ACHN (cell line): ENCODE results near the gene PRKRIP1.
"Not testable (repeated sequence)": the region's sequence is repeated elsewhere in the genome, so short reads cannot be mapped to it uniquely, and the experiment has no call there.

ENCODE experiments used
- DNase-seq: peaks from one replicate; pipeline ENCODE4 v3.0.0-alpha.2; 2015
- in situ Hi-C: cut with HindIII; loops from 2 replicates; pipeline ENCODE4 v1.10.0; 2017; ENCODE audit warnings: low sequenced_read_pairs, low pct_ligation_motif_present, low pct_unique_long_range_greater_than_20kb

Gene PRKRIP1

DNA sequence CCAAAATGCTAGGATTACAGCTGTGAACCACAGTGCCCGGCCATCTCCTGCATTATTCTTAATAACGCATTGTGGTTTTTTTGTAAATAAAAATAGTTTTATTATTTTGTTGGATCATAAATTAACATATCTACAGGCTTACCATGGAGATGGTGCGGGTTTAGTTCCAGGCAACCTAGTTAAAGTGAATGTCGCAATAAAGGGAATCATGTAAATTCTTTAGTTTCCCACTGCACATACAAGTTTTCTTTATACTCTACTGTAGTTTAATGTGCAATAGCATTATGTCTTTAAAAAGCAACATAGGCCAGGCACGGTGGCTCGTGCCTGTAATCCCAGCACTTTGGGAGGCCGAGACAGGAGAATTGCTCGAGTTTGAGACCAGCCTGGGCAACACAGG lies 2.4 kb downstream of the PRKRIP1 start:
- DNase-seq, result no peak
- in situ Hi-C loops, result no loop called here

DNA sequence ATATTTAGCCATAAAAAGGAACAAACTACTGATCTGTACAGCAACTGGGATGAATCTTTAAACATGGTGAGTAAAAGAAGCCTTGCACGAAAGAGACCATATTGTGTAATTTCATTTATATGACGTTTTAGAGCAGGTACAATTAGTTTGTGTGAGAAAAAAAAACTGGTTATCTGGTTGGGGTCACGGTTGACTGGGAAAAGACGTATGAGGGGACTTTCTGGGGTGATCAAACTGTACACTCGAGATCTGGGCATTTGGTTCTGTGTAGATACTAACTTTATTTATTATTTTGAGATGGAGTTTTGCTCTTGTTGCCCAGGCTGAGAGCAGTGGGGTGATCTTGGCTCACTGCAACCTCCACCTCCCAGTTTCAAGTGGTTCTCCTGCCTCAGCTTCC lies 4.2 kb downstream of the PRKRIP1 start:
- in situ Hi-C loops, result no loop called here
- no peak for DNase-seq

DNA sequence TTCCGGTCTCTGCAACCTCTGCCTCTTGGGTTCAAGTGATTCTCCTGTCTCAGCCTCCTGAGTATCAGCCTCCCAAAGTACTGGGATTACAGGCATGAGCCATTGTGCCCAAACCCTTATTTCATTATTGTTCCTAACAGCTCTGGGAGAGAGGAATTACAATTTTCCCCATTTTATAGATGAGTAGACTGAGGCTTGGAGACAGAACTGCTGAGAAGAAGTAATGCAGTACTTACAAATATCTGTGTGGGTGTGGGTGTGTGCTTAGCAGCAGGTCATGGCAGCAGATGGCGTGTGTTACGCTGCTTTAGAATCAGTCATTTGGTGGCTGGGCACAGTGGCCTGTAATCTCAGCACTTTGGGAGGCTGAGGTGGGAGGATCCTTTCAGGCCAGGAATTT lies 7.4 kb downstream of the PRKRIP1 start:
- in situ Hi-C loops, result no loop called here
- no peak for DNase-seq

DNA sequence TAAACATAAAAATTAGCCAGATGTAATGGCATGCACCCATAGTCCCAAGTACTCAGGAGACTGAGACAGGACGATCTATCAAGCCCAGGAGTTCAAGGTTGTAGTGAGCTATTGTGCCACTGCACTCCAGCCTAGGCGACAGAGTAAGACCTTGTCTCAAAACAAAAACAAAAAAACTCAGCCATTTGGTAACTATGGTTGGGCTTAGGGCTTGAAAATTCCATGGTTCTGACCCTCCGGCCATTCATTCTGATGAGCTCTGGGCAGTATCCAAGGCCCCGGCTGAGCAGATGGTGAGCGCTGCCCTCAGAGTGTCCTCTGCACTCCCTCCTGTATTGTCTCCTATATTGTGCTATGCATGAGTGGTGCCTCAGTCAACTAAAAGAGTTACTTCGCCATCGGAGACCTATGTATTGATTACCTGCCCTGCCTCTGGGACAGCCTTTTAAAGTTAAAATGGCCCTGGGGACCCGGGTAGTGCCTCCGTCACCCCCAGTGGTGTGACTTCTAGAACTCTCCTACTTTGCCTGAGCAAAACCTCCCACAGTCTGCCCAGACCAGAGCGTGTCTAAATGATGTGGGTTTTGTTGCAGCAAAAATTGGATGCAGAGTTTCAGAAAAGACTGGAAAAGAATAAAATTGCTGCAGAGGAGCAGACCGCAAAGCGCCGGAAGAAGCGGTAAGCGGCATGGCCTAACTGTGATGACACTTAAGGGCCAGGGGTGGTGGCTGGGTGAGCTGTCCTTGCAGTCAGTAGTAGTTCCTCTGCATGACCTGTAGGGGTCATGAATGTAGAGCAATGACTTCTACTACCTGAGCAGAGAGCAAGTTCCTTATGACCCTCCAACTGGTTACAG lies 8.1 kb downstream of the PRKRIP1 start:
- peak; percentile 79 for DNase-seq
- in situ Hi-C loops, result no loop called here

DNA sequence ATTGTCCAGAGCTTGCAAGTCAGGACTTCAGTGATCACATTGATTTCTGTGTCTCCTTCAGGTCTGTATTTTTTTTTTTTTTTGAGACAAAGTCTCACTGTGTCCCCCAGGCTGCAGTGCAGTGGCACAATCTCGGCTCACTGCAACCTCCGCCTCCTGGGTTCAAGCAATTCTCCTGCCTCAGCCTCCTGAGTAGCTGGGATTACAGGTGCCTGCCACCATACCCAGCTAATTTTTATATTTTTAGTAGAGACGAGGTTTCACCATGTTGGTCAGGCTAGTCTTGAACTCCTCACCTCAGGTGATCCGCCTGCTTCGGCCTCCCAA lies 8.7 kb downstream of the PRKRIP1 start:
- DNase-seq, in situ Hi-C loops: not testable (repeated sequence)

DNA sequence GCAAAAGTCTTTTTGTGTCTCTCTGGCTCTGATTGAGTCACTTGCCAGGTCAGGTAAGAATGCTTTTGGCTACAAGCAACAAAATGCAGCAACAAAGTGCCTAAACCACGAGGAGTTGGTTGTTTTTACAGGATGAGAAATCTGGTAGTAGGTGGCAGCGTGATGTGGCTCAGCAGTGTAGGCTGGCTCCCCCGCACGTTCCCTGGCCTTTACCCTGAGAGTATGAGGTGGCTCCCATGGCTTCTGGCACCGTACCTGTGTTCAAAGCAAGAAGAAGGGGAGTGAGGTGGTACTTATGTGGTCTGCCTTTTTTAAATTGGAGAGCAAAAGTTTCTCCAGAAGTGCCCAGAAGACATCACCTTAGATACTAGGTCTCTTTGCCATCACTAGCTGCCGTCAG lies 11.7 kb downstream of the PRKRIP1 start:
- in situ Hi-C loops, result no loop called here

DNA sequence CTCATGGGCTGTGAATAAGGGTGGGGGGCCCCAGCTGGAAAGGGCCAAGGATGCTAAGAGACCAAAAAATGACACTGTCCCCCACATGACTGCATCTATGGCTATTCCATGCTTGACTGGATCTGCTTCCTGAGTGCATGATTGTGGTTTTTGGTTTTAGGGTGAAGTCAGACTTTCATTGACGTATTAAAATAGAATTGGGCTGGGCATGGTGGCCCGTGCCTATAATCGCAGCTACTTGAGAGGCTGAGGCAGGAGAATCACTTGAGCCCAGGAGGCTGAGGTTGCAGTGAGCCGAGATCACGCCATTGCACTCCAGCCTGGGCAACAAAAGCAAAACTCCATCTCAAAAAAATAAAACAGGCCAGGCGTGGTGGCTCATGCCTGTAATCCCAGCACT lies 12.4 kb downstream of the PRKRIP1 start:
- in situ Hi-C loops, result not testable (repeated sequence)

More for the DNA sequence above, 11.7 kb downstream of the PRKRIP1 start:
- no peak for DNase-seq

DNA sequence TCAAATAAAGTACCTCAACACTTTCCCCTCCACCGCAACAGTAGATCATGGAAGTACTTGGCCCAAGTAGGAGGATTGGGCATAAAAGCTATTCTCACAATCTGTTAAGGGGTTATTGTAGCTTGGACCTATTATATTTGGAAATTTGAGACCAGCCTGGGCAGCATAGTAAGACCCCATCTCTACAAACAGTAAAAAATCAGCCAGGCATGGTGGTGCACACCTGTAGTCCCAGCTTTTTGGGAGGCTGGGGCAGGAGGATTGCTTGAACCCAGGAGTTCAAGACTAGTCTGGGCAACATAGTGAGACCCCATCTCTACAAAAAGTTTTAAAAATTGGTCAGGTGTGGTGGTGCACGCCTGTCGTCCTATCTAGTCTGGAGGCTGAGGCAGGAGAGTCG lies 13.2 kb downstream of the PRKRIP1 start:
- in situ Hi-C loops, result no loop called here
- DNase-seq, result no peak

More for the DNA sequence above, 12.4 kb downstream of the PRKRIP1 start:
- peak; percentile 77 for DNase-seq

DNA sequence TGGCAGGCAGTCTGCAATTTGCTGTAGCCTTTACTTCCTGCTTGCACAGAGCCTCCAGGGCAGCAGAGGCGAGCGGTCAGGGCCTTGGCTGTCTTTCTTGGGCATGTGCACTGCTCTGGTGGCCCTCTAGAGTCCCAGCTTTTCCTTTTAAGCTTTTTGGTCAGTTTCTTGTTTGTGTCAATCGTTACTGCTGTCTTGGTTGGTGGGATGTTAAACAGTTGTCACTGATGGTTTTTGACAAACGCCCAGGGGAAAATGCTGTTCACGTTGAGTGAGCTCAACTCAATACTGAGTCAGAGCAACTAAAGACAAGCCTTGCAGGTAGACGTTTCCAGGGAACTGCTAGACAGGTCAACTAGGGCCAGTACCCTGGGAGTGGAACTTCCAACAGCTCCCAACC lies 14.0 kb downstream of the PRKRIP1 start:
- in situ Hi-C loops, result no loop called here
- DNase-seq, result no peak

DNA sequence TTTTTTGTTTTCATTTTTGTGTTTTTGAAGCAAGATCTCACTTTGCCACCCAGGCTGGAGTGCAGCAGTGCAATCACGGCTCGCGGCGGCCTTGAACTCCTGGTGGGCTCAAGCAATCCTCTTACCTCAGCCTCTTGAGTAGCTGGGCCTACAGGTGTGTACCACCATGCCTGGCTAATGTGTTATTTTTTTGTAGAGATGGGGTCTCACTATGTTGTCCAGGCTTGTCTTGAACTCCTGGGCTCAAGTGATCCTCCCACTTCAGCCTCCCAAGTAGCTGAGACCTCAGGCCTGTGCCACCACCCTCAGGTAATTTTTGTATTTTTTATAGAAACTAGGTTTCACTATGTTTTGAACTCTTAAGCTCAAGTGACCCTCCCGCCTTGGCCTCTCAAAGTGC lies 14.8 kb downstream of the PRKRIP1 start:
- no peak for DNase-seq
- in situ Hi-C loops, result no loop called here

DNA sequence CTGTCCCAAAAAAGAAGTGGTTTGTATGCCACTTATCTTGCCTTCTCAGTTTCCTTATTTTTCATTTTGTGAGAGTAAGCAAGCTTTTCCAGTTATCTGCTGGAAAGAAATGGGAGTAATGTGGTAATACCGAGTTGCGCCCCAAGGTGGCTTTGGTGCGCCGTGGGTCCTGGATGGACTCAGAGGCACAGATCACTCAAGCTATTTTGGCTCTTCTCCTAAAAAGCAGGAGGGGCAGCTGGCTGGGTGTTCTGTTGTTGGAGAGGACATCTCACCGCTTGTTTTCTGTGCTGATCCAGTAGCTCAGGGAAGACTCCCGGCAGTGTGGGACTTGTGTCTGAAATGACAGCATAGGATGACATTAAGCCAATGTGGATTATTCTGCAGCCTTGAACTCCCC lies 16.4 kb downstream of the PRKRIP1 start:
- in situ Hi-C loops, result no loop called here
- peak; percentile 42 for DNase-seq

DNA sequence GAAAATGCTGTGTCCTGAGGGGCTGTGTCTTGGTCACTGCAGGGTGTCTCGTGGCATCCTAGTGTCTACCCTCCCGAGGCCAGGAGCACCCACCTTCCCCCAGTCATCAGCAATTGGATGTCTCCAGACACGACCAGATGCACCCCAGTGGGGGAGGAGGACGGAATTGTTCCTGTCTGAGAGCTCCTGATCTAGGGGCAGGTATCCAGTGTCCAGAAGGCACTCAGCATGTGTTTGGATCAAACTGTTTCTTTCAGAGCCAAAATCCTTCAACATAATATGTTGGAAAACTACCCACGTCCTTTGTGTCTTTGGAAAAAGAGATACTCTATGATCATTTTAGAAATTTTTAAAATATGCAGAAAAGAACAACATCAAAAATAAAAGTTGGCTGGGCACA lies 16.9 kb downstream of the PRKRIP1 start:
- no peak for DNase-seq

DNA sequence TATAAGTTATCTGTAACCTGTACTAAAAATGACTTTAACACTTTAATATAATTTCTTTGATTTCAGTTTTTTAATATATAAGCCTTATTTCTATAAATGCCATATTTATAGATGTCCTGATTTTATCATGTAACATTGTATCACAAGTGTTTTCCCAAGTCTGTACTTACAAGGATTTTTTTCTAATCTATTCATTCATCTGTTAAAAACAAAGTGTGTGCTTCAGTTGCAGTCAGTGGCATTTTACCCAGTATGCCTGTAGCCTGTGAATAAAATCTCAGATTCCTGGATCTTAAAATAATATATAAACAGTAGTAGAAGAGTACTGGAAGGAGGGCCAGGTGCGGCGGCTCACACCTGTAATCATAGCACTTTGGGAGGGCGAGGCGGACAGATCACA lies 17.4 kb downstream of the PRKRIP1 start:
- in situ Hi-C loops, result no loop called here
- DNase-seq, result no peak

More for the DNA sequence above, 16.9 kb downstream of the PRKRIP1 start:
- in situ Hi-C loops, result no loop called here

DNA sequence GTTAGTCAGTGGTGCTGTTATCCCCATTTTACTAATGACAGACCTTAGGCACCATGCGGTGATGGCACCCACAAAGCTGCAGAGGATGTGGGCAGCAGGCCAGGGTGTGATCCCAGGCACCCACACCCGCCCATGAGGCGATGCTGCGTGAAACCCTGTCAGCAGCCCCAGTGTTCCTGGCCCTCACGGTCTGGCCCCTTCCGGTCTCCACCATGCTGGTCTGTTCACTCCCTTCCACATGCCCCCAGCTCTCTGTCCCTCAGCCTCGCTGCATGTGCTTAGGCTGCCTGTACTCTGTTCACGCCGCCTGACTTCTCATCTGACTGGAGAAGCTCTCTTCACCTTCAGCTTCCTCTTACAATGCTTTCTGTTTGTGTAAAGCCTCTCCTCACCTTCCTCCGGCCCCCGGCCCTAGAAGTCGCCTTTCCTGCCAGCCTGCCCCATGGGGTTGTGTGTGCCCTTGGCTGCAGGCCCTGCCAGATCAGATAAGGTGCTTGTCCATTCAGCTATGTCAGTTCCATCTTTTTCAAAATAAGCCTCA lies 19.6 kb downstream of the PRKRIP1 start:
- no peak for DNase-seq
- in situ Hi-C loops, result no loop called here

DNA sequence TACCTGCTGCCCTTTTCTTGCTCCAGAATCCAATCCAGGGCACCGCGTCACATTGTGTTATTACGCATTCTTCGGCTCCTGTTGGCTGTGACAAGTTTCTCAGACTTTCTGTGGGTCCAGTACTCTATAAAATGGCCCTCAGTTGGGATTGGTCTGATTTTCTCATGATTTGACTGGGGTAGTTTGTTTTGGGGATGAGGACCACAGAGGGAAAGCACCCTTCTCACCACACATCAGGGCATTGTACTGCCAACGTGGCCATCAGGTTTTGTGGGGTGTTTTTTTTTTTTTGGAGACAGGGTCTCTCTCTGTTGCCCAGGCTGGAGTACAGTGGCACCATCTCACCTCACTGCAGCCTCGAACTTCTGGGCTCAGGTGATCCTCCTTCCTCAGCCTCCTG lies 20.2 kb downstream of the PRKRIP1 start:
- no peak for DNase-seq
- in situ Hi-C loops, result no loop called here

DNA sequence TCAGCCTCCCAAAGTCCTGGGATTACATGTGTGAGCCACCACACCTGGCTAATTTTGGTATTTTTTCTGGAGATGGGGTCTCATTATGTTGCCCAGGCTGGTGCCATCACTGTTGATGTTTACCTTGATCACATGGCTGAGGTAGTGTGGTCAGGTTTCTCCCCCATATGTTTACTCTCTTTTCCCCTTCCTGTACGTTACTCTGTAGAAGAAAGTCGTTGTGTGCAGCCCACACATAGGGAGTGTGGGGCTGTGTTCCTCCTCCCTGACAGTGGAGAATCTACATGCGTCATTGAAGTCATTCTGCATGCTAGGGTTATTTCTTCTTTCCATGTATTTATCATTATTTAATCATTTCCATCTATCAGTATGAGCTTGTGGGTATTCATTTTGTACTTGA lies 20.9 kb downstream of the PRKRIP1 start:
- in situ Hi-C loops, result no loop called here
- DNase-seq, result no peak

DNA sequence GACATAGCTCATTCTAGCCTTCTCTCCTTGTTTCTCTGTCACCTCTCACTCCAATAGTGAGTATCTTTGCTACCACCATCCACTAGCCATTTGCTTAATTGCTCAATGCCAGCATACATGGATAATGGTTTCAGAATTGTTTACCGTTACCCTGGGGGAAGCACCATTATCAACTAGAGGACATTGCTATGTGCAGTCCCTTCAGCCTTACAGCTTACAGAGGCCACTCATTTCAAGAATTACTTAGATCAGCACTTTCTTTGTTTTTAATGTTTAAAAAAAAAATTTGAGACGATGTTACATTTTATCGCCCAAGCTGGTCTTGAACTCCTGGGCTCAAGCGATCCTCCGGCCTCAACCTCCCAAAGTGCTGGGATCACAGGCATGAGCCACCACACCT lies 22.4 kb downstream of the PRKRIP1 start:
- in situ Hi-C loops, result no loop called here
- DNase-seq, result no peak

DNA sequence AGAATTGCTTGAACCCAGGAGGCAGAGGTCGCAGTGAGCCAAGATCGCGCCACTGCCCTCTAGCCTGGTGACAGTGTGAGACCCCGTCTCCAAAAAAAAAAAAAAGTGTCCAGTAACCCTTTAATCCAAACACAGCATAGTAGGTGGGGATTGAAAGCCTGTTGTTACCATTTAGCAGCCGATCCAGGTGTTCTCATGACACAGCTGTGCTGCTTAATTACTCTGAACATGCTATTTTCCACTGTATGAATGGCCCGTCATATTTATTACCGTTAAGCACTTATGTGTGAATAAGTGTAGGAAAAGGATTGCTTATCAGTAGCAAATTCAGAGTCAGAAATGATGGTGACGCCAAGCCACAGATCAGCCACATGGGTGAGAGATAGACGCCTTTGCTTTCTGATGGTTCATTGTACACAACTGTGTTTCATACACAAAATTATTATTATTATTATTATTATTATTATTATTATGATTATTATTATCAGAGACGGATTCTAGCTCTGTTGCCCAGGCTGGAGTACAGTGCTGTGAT lies 25.6 kb downstream of the PRKRIP1 start:
- in situ Hi-C loops, result no loop called here
- DNase-seq, result no peak

DNA sequence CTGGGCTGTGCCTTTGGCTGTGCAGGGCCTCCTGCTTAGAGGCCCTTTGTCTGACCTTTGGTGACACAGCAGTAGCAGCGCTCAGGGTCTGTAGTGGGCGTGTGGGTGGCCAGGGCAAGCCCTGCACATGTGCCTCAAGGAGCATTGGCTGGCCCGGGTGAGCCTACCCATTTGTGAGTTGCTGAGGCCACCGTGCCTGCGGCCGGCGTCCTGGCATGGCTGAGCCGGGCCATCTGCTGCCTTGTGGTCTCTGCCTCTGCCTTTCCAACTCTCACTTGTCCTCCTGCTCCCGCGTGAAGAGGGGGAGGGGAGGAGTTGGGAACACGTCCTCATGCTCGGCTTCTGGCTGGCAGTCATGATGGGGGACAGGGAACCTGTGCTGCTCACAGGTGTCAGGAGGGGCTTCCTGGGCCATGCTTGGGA lies 28.0 kb downstream of the PRKRIP1 start:
- no peak for DNase-seq
- in situ Hi-C loops, result no loop called here

DNA sequence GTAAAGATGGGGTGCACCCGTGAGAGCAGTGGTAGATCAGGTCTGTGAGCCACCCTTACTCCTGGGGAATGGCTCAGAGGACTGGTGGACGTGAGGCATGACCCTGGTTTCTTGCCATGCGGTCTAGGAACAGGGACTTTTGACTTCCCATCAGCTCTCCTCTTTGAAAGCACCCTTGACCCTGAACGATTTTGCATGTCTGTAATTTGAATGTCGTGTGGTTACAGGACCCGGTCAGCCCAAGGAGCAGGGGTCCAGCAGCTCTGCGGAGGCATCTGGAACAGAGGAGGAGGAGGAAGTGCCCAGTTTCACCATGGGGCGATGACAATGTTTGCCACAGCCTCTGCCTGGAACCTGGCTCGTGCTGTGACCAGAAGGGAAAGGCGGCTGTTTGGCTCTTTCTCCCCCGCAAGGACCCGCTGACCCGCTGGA lies 28.6 kb downstream of the PRKRIP1 start:
- in situ Hi-C loops, result no loop called here
- DNase-seq, result no peak
